ENCODE measurements around the gene ZBTB6.

DNA sequence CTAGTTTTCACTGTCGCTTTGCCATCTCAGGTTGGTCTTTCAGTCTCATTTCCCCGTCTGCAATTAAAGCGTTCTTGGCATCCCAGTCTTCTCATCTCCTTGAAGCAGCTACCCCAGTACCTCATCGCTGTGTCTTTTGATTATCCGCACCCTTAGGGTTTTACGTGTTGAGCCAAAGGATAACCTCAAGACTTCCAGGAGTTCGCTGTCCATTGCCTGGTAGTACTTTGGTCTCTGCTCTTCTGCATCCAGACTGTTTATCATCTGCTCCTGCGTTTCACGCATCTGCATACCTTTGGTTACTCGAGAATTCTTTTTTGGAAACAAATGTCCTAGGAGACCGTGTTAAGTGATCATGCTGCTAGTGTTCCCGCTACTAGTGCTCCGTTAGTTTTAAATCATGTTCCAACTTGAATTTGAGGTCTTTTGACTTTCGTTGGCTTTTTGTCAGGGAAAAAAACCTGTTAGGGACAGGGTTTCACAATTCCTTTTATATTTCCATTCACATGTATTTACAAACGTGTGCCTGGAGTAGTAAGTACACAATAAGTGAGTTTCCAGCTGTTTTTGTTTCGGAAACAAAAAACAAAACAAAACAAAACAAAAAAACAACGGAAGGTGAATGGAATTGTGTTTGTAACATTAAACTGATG, 28.6 kb upstream of the ZBTB6 start:
- TF ChIP-seq POLR2AphosphoS5 (IDR thresholded peaks at IDR 0.05) (no peak), CTCF (IDR thresholded peaks at IDR 0.05) (no peak), POLR2A (IDR thresholded peaks at IDR 0.05) (no peak), EP300 (IDR thresholded peaks at IDR 0.05) (no peak)

Measured in stomach (tissue), 4 donors.